HL-60/S4 treated with retinoic acid at 250 ng/mL for 4 days and 3 days (cell line): Measurements from ENCODE around the gene KRT77.
"Not testable (repeated sequence)": the region's sequence is repeated elsewhere in the genome, so short reads cannot be mapped to it uniquely, and the experiment has no call there.

Source experiments
- in situ Hi-C: fragments of 300-500 bp; cut with MboI; formaldehyde crosslinking; loops from 2 replicates; pipeline ENCODE4 v1.7.0; 2022; ENCODE audit warnings: low sequenced_read_pairs

KRT77 gene

GRCh38 chr12:52703424-52703823, at the start of gene KRT77:
Gene KRT77 (minus strand): TSS chr12:52703524. CDS start chr12:52703434, 90 bp downstream.
- in situ Hi-C loops: no loop called here

DNA sequence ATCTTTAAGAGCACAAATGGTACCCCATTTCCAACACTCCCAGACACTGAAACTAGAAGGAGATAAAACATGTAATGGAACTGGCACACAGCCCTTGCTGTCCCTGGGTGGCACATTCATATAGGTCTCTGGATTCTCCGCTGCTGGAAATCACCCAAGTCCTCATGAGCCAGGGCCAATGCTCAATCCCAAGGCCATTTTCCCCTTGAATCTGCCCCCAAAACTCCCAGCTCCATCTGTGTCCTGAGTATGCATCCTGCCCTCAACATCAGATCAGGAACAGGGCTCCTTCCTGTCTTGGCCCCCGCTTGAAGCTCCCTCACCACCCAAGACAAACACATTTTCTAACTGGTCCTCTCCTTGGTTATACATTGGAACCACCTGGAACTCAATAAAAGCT, 49.2 kb upstream of the KRT77 start:
- in situ Hi-C loops: no loop called here

DNA sequence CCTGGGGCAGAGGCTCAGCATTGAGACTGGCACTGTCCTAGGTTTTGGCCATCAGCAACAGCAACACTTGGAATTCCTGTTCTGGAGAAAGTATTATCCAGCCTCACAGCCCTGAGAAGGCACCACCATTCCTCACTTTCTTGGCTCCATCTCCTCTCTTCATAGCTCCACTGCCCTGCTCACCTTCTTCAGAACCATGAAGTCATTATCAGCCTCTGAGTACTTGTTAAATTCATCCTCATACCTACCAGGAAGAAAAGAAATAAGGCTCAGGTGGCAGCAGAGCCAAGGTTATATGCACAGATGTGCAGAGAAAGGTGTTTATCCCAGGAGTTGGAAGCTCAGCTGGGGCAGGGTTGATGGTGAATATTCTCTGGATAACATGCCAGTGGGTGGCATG, 48.5 kb upstream of the KRT77 start:
- in situ Hi-C loops: no loop called here

DNA sequence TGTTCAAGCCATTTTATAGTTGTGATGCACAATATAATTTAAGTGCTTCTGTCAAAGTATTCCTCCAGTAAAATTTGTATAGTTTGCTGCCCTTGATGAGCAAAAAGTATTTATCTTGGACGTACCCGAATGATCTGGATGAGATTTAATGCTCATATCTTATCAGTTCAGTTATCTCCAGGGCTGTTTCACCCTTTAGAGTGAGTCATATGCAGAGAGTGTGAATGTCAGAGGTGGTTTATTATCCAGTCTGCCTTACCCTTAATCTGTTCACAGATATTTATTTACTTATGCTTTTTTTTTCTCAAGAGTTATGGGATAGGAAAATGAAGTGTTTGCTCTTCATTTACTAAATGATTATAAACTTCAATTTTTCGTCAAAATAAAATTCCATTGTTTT, 47.2 kb upstream of the KRT77 start:
- in situ Hi-C loops: not testable (repeated sequence)

GRCh38 chr12:52749827-52750226, 46.5 kb upstream of the KRT77 start:
- in situ Hi-C loops: no loop called here

DNA sequence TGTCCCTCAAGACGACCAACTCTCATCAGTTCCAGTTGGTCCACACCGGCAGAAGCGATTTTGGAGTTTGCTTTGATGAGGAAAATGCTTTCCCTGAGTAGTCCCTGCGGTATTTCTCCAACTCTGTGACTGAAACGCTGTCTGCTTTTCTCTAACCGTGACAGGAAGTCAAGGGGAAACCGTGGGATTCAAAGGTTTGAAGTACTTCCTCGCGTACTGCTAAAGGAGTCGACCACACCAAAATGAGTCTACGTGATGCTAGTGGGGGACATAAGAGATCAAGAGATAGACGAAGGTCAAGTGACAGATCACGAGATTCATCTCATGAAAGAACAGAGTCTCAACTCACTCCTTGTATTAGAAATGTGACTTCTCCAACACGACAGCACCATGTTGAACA, 45.3 kb upstream of the KRT77 start:
- in situ Hi-C loops: no loop called here

DNA sequence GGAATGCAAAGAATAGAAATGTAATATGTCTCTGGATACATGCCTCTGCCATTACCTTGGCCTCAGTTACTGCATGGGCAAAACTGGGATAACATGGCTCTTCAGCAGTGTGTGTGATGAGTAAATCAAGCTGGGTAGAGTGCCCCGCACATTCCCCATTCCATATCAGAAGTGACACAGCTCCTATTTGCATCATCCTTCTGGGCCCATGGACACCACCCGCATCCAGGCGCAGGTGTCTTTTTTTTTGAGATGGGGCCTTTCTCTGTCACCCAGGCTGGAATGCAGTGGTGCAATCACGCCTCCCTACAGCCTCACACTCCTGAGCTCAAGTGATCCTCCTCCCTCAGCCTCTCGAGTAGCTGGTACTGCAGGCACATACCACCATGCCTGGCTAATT, 42.2 kb upstream of the KRT77 start:
- in situ Hi-C loops: no loop called here

DNA sequence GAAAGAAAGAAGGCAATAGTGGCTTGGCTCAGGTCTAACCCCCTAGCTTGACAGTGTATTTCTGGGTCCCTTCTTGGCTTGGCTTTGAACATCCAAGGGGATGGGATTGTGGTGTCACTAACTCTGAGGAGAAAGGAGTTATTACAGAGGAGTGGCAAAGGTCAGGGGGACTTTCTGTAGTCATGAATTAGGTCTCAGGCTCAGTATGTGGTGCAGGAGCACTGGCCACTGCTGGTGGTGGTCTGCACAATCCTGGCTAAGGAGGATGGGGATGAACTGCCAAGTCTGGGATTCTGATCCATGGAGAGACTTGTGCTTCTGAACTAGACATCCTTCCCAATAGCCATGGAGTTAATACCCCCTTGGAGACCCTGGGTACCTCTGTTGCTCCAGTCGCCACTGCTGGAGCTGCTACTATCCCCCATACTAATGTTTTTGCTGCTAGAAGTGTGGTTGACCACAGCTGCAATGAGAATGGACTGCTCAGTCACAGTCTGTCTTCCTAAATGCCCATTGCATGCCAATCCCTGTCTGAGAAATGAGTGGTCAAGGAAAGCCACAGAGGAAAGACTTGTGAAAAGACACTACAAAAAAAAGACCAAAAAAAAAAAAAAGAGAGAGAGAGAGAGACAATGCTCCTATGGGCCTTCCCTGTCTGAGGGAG, 41.3 kb upstream of the KRT77 start:
- in situ Hi-C loops: no loop called here

DNA sequence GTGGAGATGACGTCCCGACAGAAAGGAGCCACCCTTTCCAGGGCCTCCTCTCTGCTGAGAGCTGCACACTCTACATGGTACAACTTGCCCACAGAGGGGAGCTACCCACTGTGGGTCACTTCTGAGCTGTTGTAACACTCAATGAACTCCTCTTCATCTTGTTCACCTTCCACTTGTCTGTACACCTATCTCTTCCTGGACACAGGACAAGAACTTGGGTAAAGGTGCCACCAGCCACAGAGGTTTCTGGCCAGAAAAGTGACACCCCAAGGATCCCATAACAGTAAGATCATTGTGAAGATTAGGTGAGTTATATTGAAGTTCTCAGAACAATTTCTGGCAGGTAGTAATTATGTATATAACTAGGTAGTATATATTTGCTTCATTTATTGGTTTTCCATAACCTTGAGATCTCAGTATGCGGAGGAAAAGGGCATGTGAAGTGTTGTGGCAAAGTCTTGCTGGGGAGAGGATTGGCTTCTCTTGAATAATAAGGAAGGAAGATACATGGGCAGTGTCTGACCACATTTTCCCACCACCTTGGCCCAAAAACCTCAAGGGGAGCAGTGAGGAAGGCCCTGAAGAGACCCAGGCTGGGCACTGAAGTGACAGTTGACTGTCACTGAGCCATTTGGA, 39.6 kb upstream of the KRT77 start:
- in situ Hi-C loops: no loop called here

GRCh38 chr12:52742196-52742580, 38.9 kb upstream of the KRT77 start:
- in situ Hi-C loops: no loop called here

DNA sequence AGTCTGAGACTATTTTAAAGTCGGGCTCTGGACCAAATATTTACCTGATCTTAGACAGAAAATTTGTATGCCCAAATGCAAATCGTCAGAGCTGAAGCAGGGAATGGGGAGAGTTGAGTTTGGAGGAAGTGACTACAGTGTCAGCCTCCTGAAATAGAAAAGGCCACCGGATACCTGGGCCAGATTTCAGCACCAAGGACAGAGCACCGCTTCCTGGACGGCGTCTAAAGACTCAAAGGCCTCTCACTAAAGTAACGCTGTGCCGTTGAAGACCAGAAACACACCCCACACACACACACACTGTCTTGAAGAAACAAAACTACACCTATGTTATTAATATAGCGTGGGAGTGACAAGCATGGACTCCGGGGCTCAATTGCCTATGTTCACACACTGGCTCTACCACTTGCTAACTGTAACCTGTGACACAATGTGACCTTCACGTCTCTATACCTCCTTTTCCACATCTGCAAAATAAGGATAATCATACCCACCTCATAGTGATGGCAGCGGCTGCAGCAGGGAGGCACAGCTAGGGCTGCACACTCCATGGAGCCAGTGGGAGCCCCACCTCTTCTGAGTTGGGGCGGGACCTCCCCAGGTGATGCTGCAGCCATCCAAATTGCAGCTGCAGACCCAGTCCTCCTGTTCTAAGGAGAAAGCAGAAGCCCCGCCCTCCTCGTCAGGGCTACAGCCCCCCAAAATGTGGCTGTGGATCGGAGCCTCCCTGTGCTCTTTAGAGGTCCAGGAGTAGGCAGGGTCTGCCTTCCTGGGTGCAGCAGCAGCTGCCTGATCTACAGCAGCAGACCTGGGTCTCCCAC, 38.3 kb upstream of the KRT77 start:
- in situ Hi-C loops: no loop called here

GRCh38 chr12:52740584-52740983, 37.3 kb upstream of the KRT77 start:
- in situ Hi-C loops: no loop called here

DNA sequence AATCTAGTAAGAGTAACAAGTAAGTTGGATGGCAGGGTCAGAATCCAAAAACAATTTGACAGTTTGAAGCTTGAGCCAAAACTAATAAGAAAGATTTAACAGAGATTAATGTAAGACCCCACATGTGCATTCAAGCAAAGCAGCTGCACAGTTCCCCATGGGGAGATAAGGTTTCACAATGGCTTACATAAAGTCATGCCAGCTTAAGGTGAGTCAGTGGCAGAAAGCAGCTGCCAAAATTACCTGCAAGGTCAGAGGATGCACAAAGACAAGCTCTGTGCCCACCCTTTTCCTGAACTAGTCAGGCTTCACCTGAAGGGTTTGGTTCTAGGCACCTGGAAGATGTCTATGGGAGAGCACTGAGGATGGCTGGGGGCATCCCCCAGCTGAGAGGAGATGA, 36.6 kb upstream of the KRT77 start:
- in situ Hi-C loops: no loop called here

DNA sequence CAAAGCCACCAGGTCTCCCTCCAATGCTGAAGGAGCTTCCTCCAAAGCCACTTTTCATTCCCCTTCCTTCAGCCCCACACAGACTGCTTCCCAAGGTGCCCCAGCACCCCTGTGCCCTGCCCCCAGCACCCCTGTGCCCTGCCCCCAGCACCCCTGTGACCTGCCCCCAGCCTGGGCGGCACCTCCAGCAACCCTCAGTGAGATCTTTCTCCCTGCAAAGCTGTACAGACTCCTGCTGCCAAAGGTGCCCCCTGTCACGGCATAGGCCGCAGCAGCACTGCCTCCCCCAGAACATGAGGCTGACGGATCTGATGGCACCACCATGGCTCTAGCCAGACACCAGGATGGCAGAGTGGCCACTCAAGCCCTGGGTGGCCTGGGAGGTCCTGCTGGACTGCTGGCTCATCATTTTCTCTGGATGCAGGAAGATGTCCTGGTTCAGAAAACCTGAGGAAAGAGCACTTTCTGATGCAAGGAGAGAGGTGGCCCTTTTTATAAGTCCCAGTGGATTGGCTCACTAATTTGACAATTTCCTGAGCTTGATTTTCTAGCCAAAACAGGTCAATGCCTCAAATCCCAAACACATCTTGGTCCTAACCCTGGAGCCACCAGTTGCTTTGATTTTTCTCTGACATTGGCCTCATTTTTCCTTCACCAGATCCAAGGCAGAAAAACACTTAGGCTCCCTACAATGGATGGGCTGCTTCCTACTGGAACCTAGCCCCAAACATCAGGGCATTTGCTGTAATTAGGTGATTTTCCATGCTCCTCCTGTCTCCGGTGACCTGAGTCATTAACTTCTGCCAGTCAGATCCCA, 32.7 kb upstream of the KRT77 start:
- in situ Hi-C loops: no loop called here

DNA sequence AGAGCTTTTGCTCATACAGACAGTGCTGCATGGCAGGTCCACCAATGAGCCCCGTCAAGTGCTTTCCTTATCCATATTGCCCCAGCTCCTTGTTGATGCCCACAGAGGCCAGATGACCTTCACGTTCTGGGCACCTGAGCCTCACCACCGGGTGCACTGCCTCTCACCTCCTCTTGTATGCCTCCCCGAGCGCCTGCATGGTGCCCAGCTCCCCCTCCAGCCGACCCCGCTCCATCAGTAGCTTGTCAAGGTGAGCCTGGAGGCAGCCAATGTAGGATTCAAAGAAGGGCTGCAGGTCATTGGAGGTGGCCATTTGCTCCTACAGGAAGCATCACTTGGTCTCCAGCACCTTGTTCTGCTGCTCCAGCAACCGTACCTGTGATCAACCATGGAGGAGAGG, 31.8 kb upstream of the KRT77 start:
- in situ Hi-C loops: no loop called here

DNA sequence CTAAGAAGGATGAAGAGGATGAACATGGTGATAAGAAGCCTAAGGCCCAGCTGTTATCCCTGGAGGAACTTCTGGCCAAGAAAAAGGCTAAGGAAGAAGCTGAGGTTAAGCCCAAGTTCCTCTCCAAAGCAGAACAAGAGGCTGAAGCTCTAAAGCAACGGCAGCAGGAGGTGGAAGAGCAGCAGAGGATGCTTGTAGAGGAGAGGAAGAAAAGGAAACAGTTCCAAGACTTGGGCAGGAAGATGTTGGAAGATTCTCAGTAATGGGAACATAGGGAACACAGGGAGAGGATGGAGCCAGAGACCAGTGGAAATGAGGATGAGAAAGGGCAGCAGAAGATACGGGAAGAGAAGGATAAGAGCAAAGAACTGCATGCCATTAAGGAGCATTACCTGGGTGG, 27.5 kb upstream of the KRT77 start:
- in situ Hi-C loops: no loop called here

GRCh38 chr12:52730383-52730782, 27.1 kb upstream of the KRT77 start:
- in situ Hi-C loops: no loop called here

- in situ Hi-C loops: no loop called here
These were observed 25.8 kb upstream of the KRT77 start for GRCh38 chr12:52729147-52729546.

DNA sequence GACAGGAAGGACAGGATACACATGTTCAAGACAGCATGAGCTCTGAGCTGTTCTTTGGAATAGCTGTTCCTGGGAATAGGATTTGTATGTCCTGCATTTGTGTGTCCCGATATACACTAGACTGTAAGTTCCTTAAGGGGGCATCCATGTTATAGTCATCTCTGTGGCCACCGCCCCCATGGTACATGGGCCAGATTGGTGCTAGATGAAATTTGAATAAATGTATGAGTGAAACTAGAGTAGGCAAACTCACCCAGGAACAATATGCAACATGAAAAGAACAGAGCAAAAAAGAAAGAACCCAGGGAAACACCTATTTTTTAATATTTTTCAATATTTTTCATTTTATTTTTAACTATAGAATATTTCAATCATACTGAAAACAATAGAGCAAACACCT, 25.1 kb upstream of the KRT77 start:
- in situ Hi-C loops: no loop called here

DNA sequence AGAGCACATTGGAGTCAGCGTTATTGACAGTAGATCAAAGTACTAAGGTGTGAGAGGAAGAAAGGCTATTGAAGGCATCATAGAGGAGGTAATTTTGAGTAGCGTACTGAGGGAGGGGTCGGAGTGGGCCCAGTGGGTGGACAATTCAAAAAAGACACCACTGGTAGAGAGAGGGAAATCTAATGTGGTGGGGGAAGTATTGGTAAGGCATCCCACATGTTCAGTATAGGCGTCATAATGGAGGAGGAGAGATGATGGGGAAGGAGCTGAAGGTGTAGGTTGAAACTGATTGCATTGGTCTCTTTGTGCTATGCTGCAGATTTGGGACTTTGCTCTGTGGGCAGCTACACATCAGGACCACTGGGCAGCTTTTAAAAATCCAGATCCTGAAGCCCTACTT, 23.7 kb upstream of the KRT77 start:
- in situ Hi-C loops: no loop called here

DNA sequence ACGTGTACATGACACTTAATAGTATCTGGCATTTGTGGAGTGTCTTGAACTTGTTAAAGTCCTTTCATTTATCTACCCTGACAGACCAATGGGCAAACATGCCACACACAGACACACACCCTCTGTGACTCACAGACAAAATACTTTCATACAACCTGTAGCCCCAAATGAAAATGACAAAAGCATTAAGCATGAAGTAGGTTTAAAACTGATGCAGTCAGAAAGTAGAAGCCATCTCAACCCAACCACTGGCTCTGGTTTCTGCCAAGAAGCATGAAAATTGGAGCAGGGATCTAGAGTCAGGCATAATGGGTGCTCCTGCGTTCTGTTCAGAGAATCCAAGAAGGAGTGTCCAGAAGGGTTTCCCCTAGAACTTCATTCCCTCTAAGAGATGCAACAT, 23.1 kb upstream of the KRT77 start:
- in situ Hi-C loops: no loop called here
